K562 (cell line): ENCODE data around the gene PRKD1. TPM values are rescaled to one million over a fixed set of nuclear protein-coding genes. Genes with fewer than 3 reads are reported as not detected.

Experiments
- ATAC-seq: fragments of 200-7000 bp; cut with Tn5 transposase; 3 replicates; pipeline ENCODE4 v1.9.1; 2020; ENCODE audit warnings: moderate library complexity
- BruUV-seq: library from RNA; stranded (reverse); fragments of 400-500 nt; replicated peaks from 2 replicates; lab custom pipeline; 2021; lab: Mats Ljungman, UMichigan
- CTCF ChIA-PET: fragments of 300-600 bp; formaldehyde crosslinking; extraction: SDS; loops from one replicate; lab custom pipeline; 2021; ENCODE audit warnings: low intra/inter-chr PET ratio; lab: Yijun Ruan, JAX
- POLR2A ChIA-PET: fragments of 300-600, 350-650 bp; sonication (Branson Sonifier 250); formaldehyde crosslinking; extraction: SDS; loops from one replicate; lab custom pipeline; 2021; ENCODE audit warnings: antibody characterized with exemption, inconsistent platforms; lab: Yijun Ruan, JAX
- DNase-seq, 4 experiments: peaks; one replicate each; pipeline versions ENCODE4 v3.0.0 to v3.0.0-alpha.2; 2011 to 2018; ENCODE audit warnings: low spot score in 3 of 4, mixed read lengths in 3 of 4; ENCODE audit errors: extremely low read depth in 1 of 4
- FAIRE-seq: peaks from 2 replicates; lab custom pipeline; 2011; peaks lifted over from hg19 to GRCh38; lab: Jason Lieb, UNC
- H2AFZ ChIP-seq: 2 replicates; pipeline ENCODE4 v1.6.0; 2011; ENCODE audit warnings: low read depth, low read length, control low read depth, inconsistent platforms
- H3K27ac ChIP-seq: fragments of 200-600 bp; 3 replicates; pipeline ENCODE4 v1.8.0; 2011; ENCODE audit warnings: low read depth, mild to moderate bottlenecking, control low read depth, inconsistent platforms, low read length, moderate library complexity, mixed read lengths; ENCODE audit errors: extremely low read depth
- H3K27me3 ChIP-seq, 2 experiments: fragments of 300-600 bp in 1 of 2; 2 replicates in 1 of 2; 3 replicates in 1 of 2; pipeline versions ENCODE4 v1.6.0 to v1.8.0; 2011; ENCODE audit warnings: inconsistent platforms in 2 of 2, low read length in 2 of 2, mild to moderate bottlenecking in 1 of 2, mixed read lengths in 1 of 2, moderate library complexity in 1 of 2; ENCODE audit not compliant: control insufficient read depth in 2 of 2, insufficient read depth in 2 of 2
- H3K36me3 ChIP-seq: fragments of 300-600 bp; 3 replicates; pipeline ENCODE4 v1.8.0; 2011; ENCODE audit warnings: mild to moderate bottlenecking, low read length, inconsistent platforms; ENCODE audit not compliant: control insufficient read depth, insufficient read depth
- H3K4me1 ChIP-seq, 2 experiments: fragments of 200-600 bp in 1 of 2; replicated peaks in 1 of 2; 2 replicates in 1 of 2; 3 replicates in 1 of 2; pipeline versions ENCODE4 v1.5.1 to v1.8.0; 2011; ENCODE audit warnings: inconsistent platforms in 2 of 2, low read length in 2 of 2, mild to moderate bottlenecking in 1 of 2, mixed read lengths in 1 of 2, moderate library complexity in 1 of 2; ENCODE audit not compliant: control insufficient read depth in 2 of 2, insufficient read depth in 2 of 2
- H3K4me2 ChIP-seq: 2 replicates; pipeline ENCODE4 v1.6.1; 2011; ENCODE audit warnings: low read length, control low read depth, inconsistent platforms, mixed read lengths; ENCODE audit not compliant: insufficient read depth
- H3K4me3 ChIP-seq: fragments of 200-600 bp; sonication (generic), shearing (Covaris generic); 2 replicates; pipeline ENCODE4 v1.5.1; 2016; ENCODE audit warnings: control low read depth, inconsistent platforms
- H3K79me2 ChIP-seq: fragments of 200-600 bp; 3 replicates; pipeline ENCODE4 v1.8.0; 2011; ENCODE audit warnings: low read length, inconsistent platforms; ENCODE audit not compliant: control insufficient read depth, insufficient read depth
- H3K9ac ChIP-seq, 2 experiments: 2 replicates each; pipeline versions ENCODE4 v1.6.0 to v1.6.1; 2011; ENCODE audit warnings: low read depth in 2 of 2, low read length in 2 of 2, control low read depth in 1 of 2, inconsistent platforms in 1 of 2, mild to moderate bottlenecking in 1 of 2, mixed read lengths in 1 of 2; ENCODE audit not compliant: insufficient read depth in 1 of 2
- H3K9me1 ChIP-seq: one replicate; pipeline ENCODE4 v1.6.0; 2011; ENCODE audit warnings: inconsistent platforms, mild to moderate bottlenecking, low read length, moderate library complexity; ENCODE audit not compliant: control insufficient read depth, insufficient read depth
- H3K9me3 ChIP-seq: replicated peaks from 2 replicates; pipeline ENCODE4 v1.5.1; 2011; ENCODE audit warnings: low read depth, low read length, inconsistent platforms; ENCODE audit not compliant: control insufficient read depth, insufficient read depth
- H4K20me1 ChIP-seq: replicated peaks from 2 replicates; pipeline ENCODE4 v1.6.1; 2011; ENCODE audit warnings: low read length, inconsistent platforms, mixed read lengths; ENCODE audit not compliant: control insufficient read depth, insufficient read depth
- CEBPB ChIP-seq: fragments of 450-650 bp; IDR thresholded peaks from 2 replicates; pipeline ENCODE4 v1.6.1; 2016; ENCODE audit warnings: missing genetic modification characterization, missing compliant biosample characterization
- CTBP1 ChIP-seq: fragments of 450-650 bp; IDR thresholded peaks from 2 replicates; pipeline ENCODE4 v1.6.1; 2016; ENCODE audit warnings: borderline replicate concordance
- FOXJ2 ChIP-seq: fragments of 200-800 bp; sonication (Bioruptor generic); IDR thresholded peaks from 2 replicates; pipeline ENCODE4 v1.6.1; 2016; ENCODE audit warnings: missing genetic modification characterization, missing compliant biosample characterization
- HDAC8 ChIP-seq: fragments of 450-650 bp; IDR thresholded peaks from 2 replicates; pipeline ENCODE4 v1.6.1; 2016; ENCODE audit warnings: mild to moderate bottlenecking, missing genetic modification characterization, moderate library complexity, missing compliant biosample characterization
- JUN ChIP-seq, 2 experiments: sonication (generic) in 1 of 2; formaldehyde crosslinking in 1 of 2; IDR thresholded peaks; 2 replicates each; pipeline versions ENCODE4 v1.6.1 to v1.8.0; 2012 to 2022; ENCODE audit warnings: borderline replicate concordance in 2 of 2, mild to moderate bottlenecking in 2 of 2, improper control_type of control experiment in 1 of 2, low read depth in 1 of 2, low read length in 1 of 2, missing genetic modification reagents in 1 of 2
- MYC ChIP-seq, 2 experiments: fragments of 250-450 bp in 1 of 2; sonication (Bioruptor Pico) in 1 of 2; IDR thresholded peaks; 2 replicates each; pipeline versions ENCODE4 v1.5.1 to v1.6.1; 2012 to 2021; ENCODE audit warnings: low read depth in 2 of 2, borderline replicate concordance in 1 of 2, improper control_type of control experiment in 1 of 2, low read length in 1 of 2, mild to moderate bottlenecking in 1 of 2, moderate library complexity in 1 of 2
- SMAD1 ChIP-seq: fragments of 150-350 bp; IDR thresholded peaks from 2 replicates; pipeline ENCODE4 v1.6.1; 2014; ENCODE audit warnings: low read length, low read depth; ENCODE audit not compliant: partially characterized antibody
- SNIP1 ChIP-seq: fragments of 450-650 bp; IDR thresholded peaks from 2 replicates; pipeline ENCODE4 v1.7.1; 2017; ENCODE audit warnings: low read depth, mild to moderate bottlenecking
- U2AF1 ChIP-seq: fragments of 200-400 bp; formaldehyde crosslinking; optimal IDR thresholded peaks from 2 replicates; pipeline ENCODE3; 2017; ENCODE audit warnings: mild to moderate bottlenecking, low read depth, low read length, moderate library complexity
- ZBED1 ChIP-seq: IDR thresholded peaks from 2 replicates; pipeline ENCODE4 v1.6.1; 2014
- ZNF12 ChIP-seq: sonication (generic); formaldehyde crosslinking; IDR thresholded peaks from 2 replicates; pipeline ENCODE4 v1.4.0; 2020; ENCODE audit warnings: mild to moderate bottlenecking, missing genetic modification reagents
- ZNF165 ChIP-seq: fragments of 250-450 bp; sonication (Bioruptor Pico); IDR thresholded peaks from 2 replicates; pipeline ENCODE4 v1.4.0; 2020; ENCODE audit warnings: borderline replicate concordance
- ZNF224 ChIP-seq: sonication (generic); formaldehyde crosslinking; IDR thresholded peaks from 2 replicates; pipeline ENCODE4 v1.8.0; 2022; ENCODE audit warnings: mild to moderate bottlenecking, missing genetic modification reagents
- WGBS: fragments of 100-300 bp; shearing (Covaris generic); methylation state at CpG from one replicate; pipeline ENCODE4 v1.1.6; 2016; ENCODE audit warnings: low coverage, mixed read lengths; ENCODE audit not compliant: insufficient coverage; ENCODE audit errors: missing lambda C conversion rate; 5-methylcytosine and 5-hydroxymethylcytosine counted together
- in situ Hi-C: fragments of 300-500 bp; cut with MboI; formaldehyde crosslinking; loops from 4 replicates; pipeline ENCODE4 v1.15.0; 2018; ENCODE audit warnings: inconsistent platforms, mixed read lengths
- intact Hi-C: fragments of 100-400 bp; cut with micrococcal nuclease; formaldehyde crosslinking; loops from 2 replicates; pipeline ENCODE4 v1.14.2; 2022
- polyA plus RNA-seq, 8 experiments: library from polyadenylated mRNA; depleted of rRNA in 4 of 8; stranded (reverse) in 5 of 8; unstranded in 3 of 8; fragments of >200 nt; fragmentation: Nextera tagmentation in 2 of 8; fragmentation: Illumina TruSeq in 1 of 8; extraction: Ambion mirVana in 2 of 8; extraction: Trizol in 1 of 8; gene quantifications; 2 replicates each; pipeline versions ENCODE4 v1.2.1 to v1.2.3, GENCODE V29; 2011 to 2014; ENCODE audit warnings: inconsistent platforms in 1 of 8, missing spikeins in 1 of 8
- total RNA-seq, 7 experiments: library from RNA; depleted of rRNA in 6 of 7; stranded (reverse); fragments of >200 nt in 6 of 7; fragmentation: Illumina TruSeq in 2 of 7; extraction: Trizol in 2 of 7; gene quantifications; 2 replicates each; pipeline versions ENCODE4 v1.2.1 to v1.2.3, GENCODE V29; 2011 to 2021; ENCODE audit warnings: low replicate concordance in 1 of 7
- TF ChIP-seq, protein P1 (sequence below): fragments of 450-650 bp; formaldehyde crosslinking; IDR thresholded peaks from 2 replicates; pipeline ENCODE4 v1.4.0; 2022; ENCODE audit warnings: missing genetic modification characterization
- TF ChIP-seq, protein P2 (sequence below): fragments of 250-450 bp; sonication (Bioruptor Pico); IDR thresholded peaks from 2 replicates; pipeline ENCODE4 v1.5.0; 2020; ENCODE audit warnings: mild to moderate bottlenecking, borderline replicate concordance

Gene PRKD1
- total and polyA plus RNA-seq, 9 of the 15 experiments (the other 6 are each of a cell fraction or from before 2014, with no cell fraction given): 0.04 to 0.25 (median 0.13) TPM; not detected in 1

DNA sequence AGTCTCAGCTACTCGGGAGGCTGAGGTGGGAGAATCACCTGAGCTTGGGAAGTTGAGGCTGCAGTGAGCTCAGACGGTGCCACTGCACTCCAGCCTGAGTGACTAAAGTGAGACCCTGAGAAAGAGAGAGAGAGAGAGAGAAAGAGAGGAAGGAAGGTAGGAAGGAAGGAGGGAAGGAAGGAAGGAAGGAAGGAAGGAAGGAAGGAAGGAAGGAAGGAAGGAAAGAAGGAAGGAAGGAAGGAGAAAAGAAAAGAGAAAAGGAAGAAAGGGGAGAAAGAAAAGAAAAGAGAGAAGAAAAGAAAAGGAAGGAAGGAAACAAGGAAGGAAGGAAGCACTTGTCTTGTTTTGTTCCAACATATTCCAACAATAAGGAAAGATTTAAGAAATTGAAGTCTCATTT lies 7.8 kb downstream of the PRKD1 start (continued):
- TF ChIP-seq HDAC8: no peak
- TF ChIP-seq ZBED1: no peak
- TF ChIP-seq MYC (IDR thresholded peaks at IDR 0.05; ENCODE audit: low read depth, low read length): no peak
- no peak for TF ChIP-seq MYC (CRISPR knock-in tag; IDR thresholded peaks at IDR 0.05; ENCODE audit: borderline replicate concordance, low read depth)
- TF ChIP-seq ZNF12 (CRISPR knock-in tag): no peak
- TF ChIP-seq, protein P1, sequence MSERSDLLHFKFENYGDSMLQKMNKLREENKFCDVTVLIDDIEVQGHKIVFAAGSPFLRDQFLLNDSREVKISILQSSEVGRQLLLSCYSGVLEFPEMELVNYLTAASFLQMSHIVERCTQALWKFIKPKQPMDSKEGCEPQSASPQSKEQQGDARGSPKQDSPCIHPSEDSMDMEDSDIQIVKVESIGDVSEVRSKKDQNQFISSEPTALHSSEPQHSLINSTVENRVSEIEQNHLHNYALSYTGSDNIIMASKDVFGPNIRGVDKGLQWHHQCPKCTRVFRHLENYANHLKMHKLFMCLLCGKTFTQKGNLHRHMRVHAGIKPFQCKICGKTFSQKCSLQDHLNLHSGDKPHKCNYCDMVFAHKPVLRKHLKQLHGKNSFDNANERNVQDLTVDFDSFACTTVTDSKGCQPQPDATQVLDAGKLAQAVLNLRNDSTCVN (CRISPR knock-in tag): no peak
- no peak for TF ChIP-seq JUN (IDR thresholded peaks at IDR 0.05; ENCODE audit: borderline replicate concordance, low read depth, low read length)
- TF ChIP-seq JUN (CRISPR knock-in tag; IDR thresholded peaks at IDR 0.05; ENCODE audit: borderline replicate concordance): no peak

DNA sequence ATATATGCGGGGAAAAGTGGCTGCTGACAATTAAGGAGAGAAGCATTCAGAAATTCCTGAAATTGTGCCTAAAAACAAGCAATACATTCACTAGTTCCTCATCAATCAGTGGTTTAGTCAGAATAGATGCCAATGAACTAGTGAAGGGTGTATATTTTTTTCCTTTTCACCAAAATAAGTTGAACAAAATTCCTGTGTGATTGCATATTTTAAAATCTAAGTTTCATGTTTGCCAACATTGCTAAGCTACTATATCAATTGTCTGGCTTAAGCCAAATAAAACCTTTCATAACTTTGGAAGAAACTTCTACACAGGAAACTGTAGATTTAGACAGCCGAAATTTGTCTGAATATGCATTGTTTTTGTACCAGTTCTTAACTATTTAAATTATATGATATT lies 8.7 kb downstream of the PRKD1 start:
- DNase-seq (no peak), FAIRE-seq (no peak), ATAC-seq (no peak)
- 0% methylated on average over 2 of the region's 2 CpGs for WGBS
- Histone ChIP-seq H3K4me3 (no peak overlapping the region), H4K20me1 (no peaks in the 10 kb centered on the region), H3K4me2 (no peak overlapping the region), H3K9ac (no peak overlapping the region), H3K9me3 (no peaks in the 10 kb centered on the region), H3K9me1 (no peaks in the 10 kb centered on the region), H3K27ac (no peak overlapping the region), H3K27me3 (no peaks in the 10 kb centered on the region), H3K79me2 (no peaks in the 10 kb centered on the region), H2AFZ (no peak overlapping the region), H3K36me3 (no peaks in the 10 kb centered on the region), H3K4me1 (no peaks in the 10 kb centered on the region)
- POLR2A ChIA-PET: no interaction called here
- in situ Hi-C loops (no loop called here), intact Hi-C loops (no loop called here)
- BruUV-seq: no TSS peak
- CTCF ChIA-PET: no interaction called here
- TF ChIP-seq, protein P2, sequence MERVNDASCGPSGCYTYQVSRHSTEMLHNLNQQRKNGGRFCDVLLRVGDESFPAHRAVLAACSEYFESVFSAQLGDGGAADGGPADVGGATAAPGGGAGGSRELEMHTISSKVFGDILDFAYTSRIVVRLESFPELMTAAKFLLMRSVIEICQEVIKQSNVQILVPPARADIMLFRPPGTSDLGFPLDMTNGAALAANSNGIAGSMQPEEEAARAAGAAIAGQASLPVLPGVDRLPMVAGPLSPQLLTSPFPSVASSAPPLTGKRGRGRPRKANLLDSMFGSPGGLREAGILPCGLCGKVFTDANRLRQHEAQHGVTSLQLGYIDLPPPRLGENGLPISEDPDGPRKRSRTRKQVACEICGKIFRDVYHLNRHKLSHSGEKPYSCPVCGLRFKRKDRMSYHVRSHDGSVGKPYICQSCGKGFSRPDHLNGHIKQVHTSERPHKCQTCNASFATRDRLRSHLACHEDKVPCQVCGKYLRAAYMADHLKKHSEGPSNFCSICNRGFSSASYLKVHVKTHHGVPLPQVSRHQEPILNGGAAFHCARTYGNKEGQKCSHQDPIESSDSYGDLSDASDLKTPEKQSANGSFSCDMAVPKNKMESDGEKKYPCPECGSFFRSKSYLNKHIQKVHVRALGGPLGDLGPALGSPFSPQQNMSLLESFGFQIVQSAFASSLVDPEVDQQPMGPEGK (CRISPR knock-in tag): no peak
- TF ChIP-seq ZNF165 (CRISPR knock-in tag) (no peak), CTBP1 (no peak), CEBPB (tag) (no peak), SNIP1 (no peak), ZNF224 (CRISPR knock-in tag) (no peak), U2AF1 (no peak), SMAD1 (no peak), FOXJ2 (tag) (no peak)
